PC-9 (cell line): Measurements from ENCODE around the gene NLRX1.

Experiments used
- EZH2 ChIP-seq: fragments of 200-600 bp; sonication (generic); IDR thresholded peaks from 2 replicates; pipeline ENCODE4 v1.8.0; 2017; ENCODE audit warnings: antibody characterized with exemption, low read depth
- TF ChIP-seq, protein P1 (sequence below): fragments of 200-600 bp; sonication (generic); conservative IDR thresholded peaks from 2 replicates; pipeline ENCODE4 v1.6.1; 2017; ENCODE audit warnings: mixed run types, antibody characterized with exemption, mild to moderate bottlenecking, moderate library complexity

GRCh38 chr11:119204066-119204465, 35.5 kb downstream of the NLRX1 start:
- TF ChIP-seq, protein P1, sequence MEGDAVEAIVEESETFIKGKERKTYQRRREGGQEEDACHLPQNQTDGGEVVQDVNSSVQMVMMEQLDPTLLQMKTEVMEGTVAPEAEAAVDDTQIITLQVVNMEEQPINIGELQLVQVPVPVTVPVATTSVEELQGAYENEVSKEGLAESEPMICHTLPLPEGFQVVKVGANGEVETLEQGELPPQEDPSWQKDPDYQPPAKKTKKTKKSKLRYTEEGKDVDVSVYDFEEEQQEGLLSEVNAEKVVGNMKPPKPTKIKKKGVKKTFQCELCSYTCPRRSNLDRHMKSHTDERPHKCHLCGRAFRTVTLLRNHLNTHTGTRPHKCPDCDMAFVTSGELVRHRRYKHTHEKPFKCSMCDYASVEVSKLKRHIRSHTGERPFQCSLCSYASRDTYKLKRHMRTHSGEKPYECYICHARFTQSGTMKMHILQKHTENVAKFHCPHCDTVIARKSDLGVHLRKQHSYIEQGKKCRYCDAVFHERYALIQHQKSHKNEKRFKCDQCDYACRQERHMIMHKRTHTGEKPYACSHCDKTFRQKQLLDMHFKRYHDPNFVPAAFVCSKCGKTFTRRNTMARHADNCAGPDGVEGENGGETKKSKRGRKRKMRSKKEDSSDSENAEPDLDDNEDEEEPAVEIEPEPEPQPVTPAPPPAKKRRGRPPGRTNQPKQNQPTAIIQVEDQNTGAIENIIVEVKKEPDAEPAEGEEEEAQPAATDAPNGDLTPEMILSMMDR: no peak
- TF ChIP-seq EZH2: no peak
